GM12878 (cell line): ENCODE measurements around the gene UST. TPM values are rescaled to one million over a fixed set of nuclear protein-coding genes. Genes with fewer than 3 reads are reported as not detected.

ENCODE experiments used
- CEBPZ ChIP-seq: fragments of 150-350 bp; IDR thresholded peaks from 2 replicates; pipeline ENCODE4 v1.6.1; 2016; ENCODE audit warnings: low read depth, low read length
- MTA2 ChIP-seq: fragments of 450-650 bp; IDR thresholded peaks from 2 replicates; pipeline ENCODE4 v1.6.1; 2016; ENCODE audit warnings: low read depth, mild to moderate bottlenecking, moderate library complexity
- NBN ChIP-seq: fragments of 450-650 bp; IDR thresholded peaks from 2 replicates; pipeline ENCODE4 v1.6.1; 2016
- NR2C2 ChIP-seq: IDR thresholded peaks from 2 replicates; pipeline ENCODE4 v1.6.1; 2011; ENCODE audit warnings: borderline replicate concordance, low read depth; ENCODE audit not compliant: control insufficient read depth, insufficient read length
- RAD51 ChIP-seq: fragments of 450-650 bp; IDR thresholded peaks from 2 replicates; pipeline ENCODE4 v1.6.1; 2016; ENCODE audit warnings: moderate library complexity, mild to moderate bottlenecking, inconsistent platforms
- ZNF207 ChIP-seq: fragments of 450-650 bp; IDR thresholded peaks from 2 replicates; pipeline ENCODE4 v1.6.1; 2014; ENCODE audit warnings: antibody characterized with exemption, mild to moderate bottlenecking, borderline replicate concordance
- ZNF622 ChIP-seq: fragments of 450-650 bp; IDR thresholded peaks from 2 replicates; pipeline ENCODE4 v1.6.1; 2017; ENCODE audit warnings: mild to moderate bottlenecking, inconsistent platforms
- polyA plus RNA-seq, 11 experiments: library from polyadenylated mRNA; depleted of rRNA in 4 of 11; unstranded in 6 of 11; stranded (reverse) in 5 of 11; fragments of >200 nt; fragmentation: Nextera tagmentation in 4 of 11; fragmentation: Illumina TruSeq in 1 of 11; extraction: Ambion mirVana in 4 of 11; extraction: Trizol in 1 of 11; gene quantifications; 1 replicate in 1 of 11; 2 replicates in 10 of 11; pipeline versions ENCODE4 v1.2.1 to v1.2.3, GENCODE V29; 2011 to 2016; ENCODE audit warnings: inconsistent platforms in 2 of 11, missing spikeins in 2 of 11, low read depth in 1 of 11
- total RNA-seq, 4 experiments: library from RNA; depleted of rRNA in 3 of 4; stranded (reverse); fragments of >200 nt in 3 of 4; fragmentation: Illumina TruSeq in 1 of 4; extraction: Trizol in 1 of 4; gene quantifications; 2 replicates each; pipeline versions ENCODE4 v1.2.1 to v1.2.3, GENCODE V29; 2013 to 2021
- TF ChIP-seq, protein P1 (sequence below): fragments of 450-650 bp; IDR thresholded peaks from 2 replicates; pipeline ENCODE4 v1.6.1; 2016; ENCODE audit warnings: mild to moderate bottlenecking
- TF ChIP-seq, protein P2 (sequence below): IDR thresholded peaks from 2 replicates; pipeline ENCODE4 v1.6.1; 2011; ENCODE audit warnings: mild to moderate bottlenecking, low read depth, low read length, moderate library complexity; ENCODE audit not compliant: insufficient replicate concordance
- TF ChIP-seq, protein P3 (sequence below): IDR thresholded peaks from 2 replicates; pipeline ENCODE4 v1.6.1; 2012; ENCODE audit warnings: low read depth, low read length, improper control_type of control experiment

UST gene
- total and polyA plus RNA-seq, 10 of the 15 experiments (the other 5 are each of a cell fraction or from before 2014, with no cell fraction given) = 0.74 to 43.3 (median 2.2) TPM

DNA sequence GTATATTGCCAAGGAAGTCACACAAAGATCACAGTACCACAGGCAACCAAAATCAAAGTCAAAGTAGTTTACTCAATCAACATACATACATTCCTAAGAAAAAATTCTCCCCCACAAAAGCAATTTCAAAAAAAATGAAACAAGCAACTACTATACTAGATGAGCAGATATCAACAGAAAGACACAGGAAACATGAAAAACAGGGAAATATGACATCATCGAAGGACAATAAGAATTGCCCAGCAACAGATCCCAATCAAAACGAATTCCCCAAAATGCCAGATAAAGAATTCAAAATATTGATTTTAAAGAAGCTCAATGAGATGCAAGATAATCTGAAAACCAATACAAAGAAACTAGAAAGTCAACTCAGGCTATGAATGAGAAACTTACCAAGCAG is 351.0 kb downstream of the UST start (continued):
- TF ChIP-seq, protein P1, sequence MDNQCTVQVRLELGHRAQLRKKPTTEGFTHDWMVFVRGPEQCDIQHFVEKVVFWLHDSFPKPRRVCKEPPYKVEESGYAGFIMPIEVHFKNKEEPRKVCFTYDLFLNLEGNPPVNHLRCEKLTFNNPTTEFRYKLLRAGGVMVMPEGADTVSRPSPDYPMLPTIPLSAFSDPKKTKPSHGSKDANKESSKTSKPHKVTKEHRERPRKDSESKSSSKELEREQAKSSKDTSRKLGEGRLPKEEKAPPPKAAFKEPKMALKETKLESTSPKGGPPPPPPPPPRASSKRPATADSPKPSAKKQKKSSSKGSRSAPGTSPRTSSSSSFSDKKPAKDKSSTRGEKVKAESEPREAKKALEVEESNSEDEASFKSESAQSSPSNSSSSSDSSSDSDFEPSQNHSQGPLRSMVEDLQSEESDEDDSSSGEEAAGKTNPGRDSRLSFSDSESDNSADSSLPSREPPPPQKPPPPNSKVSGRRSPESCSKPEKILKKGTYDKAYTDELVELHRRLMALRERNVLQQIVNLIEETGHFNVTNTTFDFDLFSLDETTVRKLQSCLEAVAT = no peak
- no peak for TF ChIP-seq NR2C2
- no peak for TF ChIP-seq CEBPZ
- TF ChIP-seq, protein P2, sequence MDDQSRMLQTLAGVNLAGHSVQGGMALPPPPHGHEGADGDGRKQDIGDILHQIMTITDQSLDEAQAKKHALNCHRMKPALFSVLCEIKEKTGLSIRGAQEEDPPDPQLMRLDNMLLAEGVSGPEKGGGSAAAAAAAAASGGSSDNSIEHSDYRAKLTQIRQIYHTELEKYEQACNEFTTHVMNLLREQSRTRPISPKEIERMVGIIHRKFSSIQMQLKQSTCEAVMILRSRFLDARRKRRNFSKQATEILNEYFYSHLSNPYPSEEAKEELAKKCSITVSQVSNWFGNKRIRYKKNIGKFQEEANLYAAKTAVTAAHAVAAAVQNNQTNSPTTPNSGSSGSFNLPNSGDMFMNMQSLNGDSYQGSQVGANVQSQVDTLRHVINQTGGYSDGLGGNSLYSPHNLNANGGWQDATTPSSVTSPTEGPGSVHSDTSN = no peak
- no peak for TF ChIP-seq NBN
- no peak for TF ChIP-seq MTA2
- TF ChIP-seq, protein P3, sequence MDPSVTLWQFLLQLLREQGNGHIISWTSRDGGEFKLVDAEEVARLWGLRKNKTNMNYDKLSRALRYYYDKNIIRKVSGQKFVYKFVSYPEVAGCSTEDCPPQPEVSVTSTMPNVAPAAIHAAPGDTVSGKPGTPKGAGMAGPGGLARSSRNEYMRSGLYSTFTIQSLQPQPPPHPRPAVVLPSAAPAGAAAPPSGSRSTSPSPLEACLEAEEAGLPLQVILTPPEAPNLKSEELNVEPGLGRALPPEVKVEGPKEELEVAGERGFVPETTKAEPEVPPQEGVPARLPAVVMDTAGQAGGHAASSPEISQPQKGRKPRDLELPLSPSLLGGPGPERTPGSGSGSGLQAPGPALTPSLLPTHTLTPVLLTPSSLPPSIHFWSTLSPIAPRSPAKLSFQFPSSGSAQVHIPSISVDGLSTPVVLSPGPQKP = no peak
- no peak for TF ChIP-seq RAD51
- TF ChIP-seq ZNF207 = no peak
- no peak for TF ChIP-seq ZNF622
